Measurements from ENCODE around the gene ZAR1.

- TF ChIP-seq, protein P1, sequence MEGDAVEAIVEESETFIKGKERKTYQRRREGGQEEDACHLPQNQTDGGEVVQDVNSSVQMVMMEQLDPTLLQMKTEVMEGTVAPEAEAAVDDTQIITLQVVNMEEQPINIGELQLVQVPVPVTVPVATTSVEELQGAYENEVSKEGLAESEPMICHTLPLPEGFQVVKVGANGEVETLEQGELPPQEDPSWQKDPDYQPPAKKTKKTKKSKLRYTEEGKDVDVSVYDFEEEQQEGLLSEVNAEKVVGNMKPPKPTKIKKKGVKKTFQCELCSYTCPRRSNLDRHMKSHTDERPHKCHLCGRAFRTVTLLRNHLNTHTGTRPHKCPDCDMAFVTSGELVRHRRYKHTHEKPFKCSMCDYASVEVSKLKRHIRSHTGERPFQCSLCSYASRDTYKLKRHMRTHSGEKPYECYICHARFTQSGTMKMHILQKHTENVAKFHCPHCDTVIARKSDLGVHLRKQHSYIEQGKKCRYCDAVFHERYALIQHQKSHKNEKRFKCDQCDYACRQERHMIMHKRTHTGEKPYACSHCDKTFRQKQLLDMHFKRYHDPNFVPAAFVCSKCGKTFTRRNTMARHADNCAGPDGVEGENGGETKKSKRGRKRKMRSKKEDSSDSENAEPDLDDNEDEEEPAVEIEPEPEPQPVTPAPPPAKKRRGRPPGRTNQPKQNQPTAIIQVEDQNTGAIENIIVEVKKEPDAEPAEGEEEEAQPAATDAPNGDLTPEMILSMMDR (IDR thresholded peaks at IDR 0.05; ENCODE audit: low read length), result no peak
- TF ChIP-seq EZH2phosphoT487 (IDR thresholded peaks at IDR 0.05; ENCODE audit: low read length) (no peak), EZH2 (optimal IDR thresholded peaks at IDR 0.05; ENCODE audit: low read depth, low read length) (no peak)
These were observed 8.8 kb downstream of the ZAR1 start for GRCh38 chr4:48498895-48499294.

Data from MM.1S (cell line).